AG04450 (cell line): Measurements from ENCODE around the gene MUC21. TPM values are rescaled to one million over a fixed set of nuclear protein-coding genes. Genes with fewer than 3 reads are reported as not detected.
"Not testable (repeated sequence)": the region's sequence is repeated elsewhere in the genome, so short reads cannot be mapped to it uniquely, and the experiment has no call there.

Experiments used
- CTCF ChIA-PET: fragments of 300-600, 350-600 bp; formaldehyde crosslinking; extraction: SDS; loops from one replicate; lab custom pipeline; 2022; ENCODE audit warnings: antibody characterized with exemption, inconsistent platforms; lab: Charles Lee
- POLR2A ChIA-PET: fragments of 350-600 bp; formaldehyde crosslinking; extraction: SDS; loops from one replicate; lab custom pipeline; 2021; ENCODE audit warnings: antibody characterized with exemption, inconsistent platforms; lab: Yijun Ruan, JAX
- DNase-seq: peaks from one replicate; pipeline ENCODE4 v3.0.0-alpha.2; 2011; ENCODE audit warnings: low read depth, low spot score
- H3K27ac ChIP-seq: one replicate; pipeline ENCODE4 v1.5.1; 2012; ENCODE audit warnings: low read depth, low read length, control low read depth
- H3K27me3 ChIP-seq: one replicate; pipeline ENCODE4 v1.6.0; 2012; ENCODE audit warnings: low read length; ENCODE audit not compliant: control insufficient read depth, insufficient read depth
- H3K4me3 ChIP-seq: 2 replicates; pipeline ENCODE4 v1.5.1; 2011; ENCODE audit warnings: mild to moderate bottlenecking, low read depth, low read length, control low read depth
- H3K9me3 ChIP-seq: 2 replicates; pipeline ENCODE4 v1.5.1; 2012; ENCODE audit warnings: low read length; ENCODE audit not compliant: control insufficient read depth, insufficient read depth
- CTCF ChIP-seq: IDR thresholded peaks from 2 replicates; pipeline ENCODE4 v1.5.1; 2011; ENCODE audit warnings: low read depth, low read length, control low read depth, inconsistent platforms
- polyA plus RNA-seq: library from polyadenylated mRNA; depleted of rRNA; stranded (reverse); fragments of >200 nt; gene quantifications from 2 replicates; pipeline ENCODE4 v1.2.3, GENCODE V29; 2011

MUC21 gene
- polyA plus RNA-seq, 1 experiment, result not detected

- ChIA-PET CTCF (no interaction called here), POLR2A (no interaction called here)
- no peak for TF ChIP-seq CTCF
- Histone ChIP-seq H3K27ac (no peak overlapping the region), H3K27me3 (peaks cover 33% of the 10 kb centered on the region), H3K9me3 (no peaks in the 10 kb centered on the region), H3K4me3 (no peak overlapping the region)
- no peak for DNase-seq
These were observed 19.4 kb upstream of the MUC21 start for GRCh38 chr6:30964075-30964474.

- Histone ChIP-seq H3K27ac (no peak overlapping the region), H3K27me3 (peaks cover 30% of the 10 kb centered on the region), H3K9me3 (no peaks in the 10 kb centered on the region), H3K4me3 (no peak overlapping the region)
- POLR2A ChIA-PET, result no interaction called here
- no peak for DNase-seq
- no peak for TF ChIP-seq CTCF
- CTCF ChIA-PET, result no interaction called here
These were observed 18.3 kb upstream of the MUC21 start for GRCh38 chr6:30965140-30965601.

- no peak overlapping the region for H3K4me3 ChIP-seq
- ChIA-PET CTCF (no interaction called here), POLR2A (no interaction called here)
- H3K9me3 ChIP-seq, result no peaks in the 10 kb centered on the region
- H3K27me3 ChIP-seq, result peaks cover 33% of the 10 kb centered on the region
- no peak overlapping the region for H3K27ac ChIP-seq
- no peak for TF ChIP-seq CTCF
- no peak for DNase-seq
These were observed 17.4 kb upstream of the MUC21 start for GRCh38 chr6:30966154-30966553.

GRCh38 chr6:30969171-30969570 lies 14.3 kb upstream of the MUC21 start:
- H3K9me3 ChIP-seq, DNase-seq, H3K4me3 ChIP-seq, H3K27ac ChIP-seq, POLR2A ChIA-PET, CTCF ChIA-PET: not testable (repeated sequence)
- H3K27me3 ChIP-seq, result peaks cover 39% of the 10 kb centered on the region

GRCh38 chr6:30970946-30971345 lies 12.6 kb upstream of the MUC21 start:
- TF ChIP-seq CTCF, result no peak
- no peaks in the 10 kb centered on the region for H3K9me3 ChIP-seq
- ChIA-PET POLR2A (no interaction called here), CTCF (no interaction called here)
- no peak overlapping the region for H3K4me3 ChIP-seq
- DNase-seq, result no peak
- no peak overlapping the region for H3K27ac ChIP-seq
- peaks cover 26% of the 10 kb centered on the region for H3K27me3 ChIP-seq

- no peak overlapping the region for H3K27ac ChIP-seq
- POLR2A ChIA-PET, result no interaction called here
These were observed 10.7 kb upstream of the MUC21 start for GRCh38 chr6:30972816-30973215.

More at GRCh38 chr6:30972816-30973215, 10.7 kb upstream of the MUC21 start:
- no peak for TF ChIP-seq CTCF
- Histone ChIP-seq H3K27me3 (peaks cover 19% of the 10 kb centered on the region), H3K9me3 (no peaks in the 10 kb centered on the region), H3K4me3 (no peak overlapping the region)
- CTCF ChIA-PET, result no interaction called here
- no peak for DNase-seq
